Astrocyte of the spinal cord (primary cell): ENCODE measurements around the gene SPATA32.

ENCODE experiments used
- DNase-seq: peaks from one replicate; pipeline ENCODE4 v3.0.0; 2011; ENCODE audit warnings: low read depth, low spot score
- H3K4me3 ChIP-seq: 2 replicates; pipeline ENCODE4 v1.5.1; 2011; ENCODE audit warnings: low read depth, mild to moderate bottlenecking, low read length, moderate library complexity
- CTCF ChIP-seq: IDR thresholded peaks from 2 replicates; pipeline ENCODE4 v1.5.1; 2012; ENCODE audit warnings: low read depth, mild to moderate bottlenecking, low read length, inconsistent platforms
- in situ Hi-C: cut with HindIII; loops from 2 replicates; pipeline ENCODE4 v1.10.0; 2017; ENCODE audit warnings: low sequenced_read_pairs

Gene SPATA32

GRCh38 chr17:45273551-45273957, 11.7 kb upstream of the SPATA32 start:
- no peak for DNase-seq
- no peak overlapping the region for H3K4me3 ChIP-seq
- no peak for TF ChIP-seq CTCF
- in situ Hi-C loops: no loop called here

- in situ Hi-C loops: no loop called here
- no peak for DNase-seq
- TF ChIP-seq CTCF: no peak
- no peak overlapping the region for H3K4me3 ChIP-seq
These were observed 9.7 kb upstream of the SPATA32 start for GRCh38 chr17:45271603-45272002.

GRCh38 chr17:45270828-45271418, 9.0 kb upstream of the SPATA32 start:
- peak; percentile 72 for TF ChIP-seq CTCF
- no peak overlapping the region for H3K4me3 ChIP-seq
- in situ Hi-C loops: no loop called here
- DNase-seq: no peak

GRCh38 chr17:45269912-45270311, 8.0 kb upstream of the SPATA32 start:
- in situ Hi-C loops: no loop called here
- H3K4me3 ChIP-seq: no peak overlapping the region
- no peak for TF ChIP-seq CTCF
- no peak for DNase-seq

- DNase-seq: no peak
- TF ChIP-seq CTCF: no peak
- in situ Hi-C loops: no loop called here
- H3K4me3 ChIP-seq: no peak overlapping the region
These were observed 5.7 kb upstream of the SPATA32 start for GRCh38 chr17:45267436-45268055.

- DNase-seq: no peak
- TF ChIP-seq CTCF: no peak
- H3K4me3 ChIP-seq: no peak overlapping the region
- in situ Hi-C loops: no loop called here
These were observed 4.6 kb upstream of the SPATA32 start for GRCh38 chr17:45266372-45266926.
